BE2C (cell line): ENCODE data around the gene GPATCH2.
A peak's percentile ranks its signal among the peaks of the same experiment; 100 is the strongest.

Experiments used
- DNase-seq: peaks from one replicate; pipeline ENCODE4 v3.0.0-alpha.2; 2020
- H3K27me3 ChIP-seq: fragments of 250-450 bp; sonication (Bioruptor Pico); 2 replicates; pipeline ENCODE4 v1.5.1; 2020; ENCODE audit warnings: mild to moderate bottlenecking
- H3K36me3 ChIP-seq: fragments of 250-450 bp; sonication (Bioruptor Pico); 2 replicates; pipeline ENCODE4 v1.5.1; 2020; ENCODE audit warnings: mild to moderate bottlenecking
- H3K4me1 ChIP-seq: fragments of 250-450 bp; sonication (Bioruptor Pico); 2 replicates; pipeline ENCODE4 v1.5.1; 2020
- H3K4me3 ChIP-seq: 2 replicates; pipeline ENCODE4 v1.5.1; 2011; ENCODE audit warnings: low read depth, low read length
- H3K9me3 ChIP-seq: fragments of 250-450 bp; sonication (Bioruptor Pico); 2 replicates; pipeline ENCODE4 v1.5.1; 2020
- TF ChIP-seq, protein P1 (sequence below): IDR thresholded peaks from 2 replicates; pipeline ENCODE4 v1.5.1; 2012; ENCODE audit warnings: mild to moderate bottlenecking, low read depth, low read length

The GPATCH2 gene

DNA sequence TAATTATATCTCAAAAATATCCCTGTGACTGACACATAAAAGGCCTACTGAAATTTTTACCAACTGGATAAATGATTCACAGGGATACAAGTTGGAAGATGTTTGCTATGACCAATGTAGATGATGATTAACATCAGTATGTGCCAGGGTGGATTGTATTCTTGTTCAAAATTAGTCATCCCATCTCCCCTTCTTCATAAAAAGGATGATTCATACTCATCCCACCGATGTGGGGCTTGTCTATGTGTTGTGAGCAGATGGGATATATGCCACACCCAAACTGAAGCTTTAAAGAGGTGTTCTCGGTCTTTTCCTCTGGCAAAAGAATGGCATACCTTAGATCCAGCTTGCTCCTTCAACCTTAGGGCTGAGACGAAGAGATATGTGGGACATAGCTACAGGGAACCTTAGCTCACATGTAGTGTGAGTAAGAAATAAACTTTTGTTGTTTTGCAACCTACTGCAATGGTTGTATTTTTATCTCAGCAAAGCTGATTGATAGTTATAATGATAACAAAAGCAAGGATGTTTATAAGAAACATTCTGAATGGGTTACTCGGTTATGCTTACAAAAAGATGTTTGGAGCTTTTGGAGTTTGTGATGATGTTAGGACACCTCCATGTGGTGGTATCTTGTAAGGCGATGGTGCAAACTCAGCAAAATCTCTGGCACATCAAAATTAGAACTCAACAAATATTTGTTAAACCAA, 29.6 kb upstream of the GPATCH2 start:
- Histone ChIP-seq H3K36me3 (no peaks in the 10 kb centered on the region), H3K27me3 (no peaks in the 10 kb centered on the region), H3K9me3 (no peaks in the 10 kb centered on the region), H3K4me1 (no peaks in the 10 kb centered on the region), H3K4me3 (no peak overlapping the region)
- DNase-seq, result no peak
- TF ChIP-seq, protein P1, sequence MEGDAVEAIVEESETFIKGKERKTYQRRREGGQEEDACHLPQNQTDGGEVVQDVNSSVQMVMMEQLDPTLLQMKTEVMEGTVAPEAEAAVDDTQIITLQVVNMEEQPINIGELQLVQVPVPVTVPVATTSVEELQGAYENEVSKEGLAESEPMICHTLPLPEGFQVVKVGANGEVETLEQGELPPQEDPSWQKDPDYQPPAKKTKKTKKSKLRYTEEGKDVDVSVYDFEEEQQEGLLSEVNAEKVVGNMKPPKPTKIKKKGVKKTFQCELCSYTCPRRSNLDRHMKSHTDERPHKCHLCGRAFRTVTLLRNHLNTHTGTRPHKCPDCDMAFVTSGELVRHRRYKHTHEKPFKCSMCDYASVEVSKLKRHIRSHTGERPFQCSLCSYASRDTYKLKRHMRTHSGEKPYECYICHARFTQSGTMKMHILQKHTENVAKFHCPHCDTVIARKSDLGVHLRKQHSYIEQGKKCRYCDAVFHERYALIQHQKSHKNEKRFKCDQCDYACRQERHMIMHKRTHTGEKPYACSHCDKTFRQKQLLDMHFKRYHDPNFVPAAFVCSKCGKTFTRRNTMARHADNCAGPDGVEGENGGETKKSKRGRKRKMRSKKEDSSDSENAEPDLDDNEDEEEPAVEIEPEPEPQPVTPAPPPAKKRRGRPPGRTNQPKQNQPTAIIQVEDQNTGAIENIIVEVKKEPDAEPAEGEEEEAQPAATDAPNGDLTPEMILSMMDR, result peak; percentile 73

DNA sequence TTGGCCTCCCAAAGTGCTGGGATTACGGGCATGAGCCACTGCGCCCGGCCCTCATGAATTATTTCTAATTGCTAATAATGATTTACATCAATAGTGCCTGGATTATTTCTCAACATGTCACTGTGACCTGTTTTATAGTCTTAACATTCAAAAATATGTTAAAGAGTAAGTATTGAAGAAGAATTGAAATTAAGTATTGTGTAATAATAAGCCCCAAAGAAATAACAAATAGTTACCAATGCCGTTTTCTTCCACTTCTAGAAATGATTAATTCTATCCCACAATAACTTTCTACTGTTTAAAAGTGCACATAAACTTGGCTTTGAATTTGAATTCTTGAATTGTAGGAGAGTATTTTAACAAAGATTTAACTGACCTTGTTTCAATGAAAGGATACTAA, 19.8 kb upstream of the GPATCH2 start:
- Histone ChIP-seq H3K36me3 (no peaks in the 10 kb centered on the region), H3K4me1 (no peaks in the 10 kb centered on the region), H3K4me3 (no peak overlapping the region), H3K27me3 (no peaks in the 10 kb centered on the region), H3K9me3 (no peaks in the 10 kb centered on the region)
- TF ChIP-seq, protein P1, result no peak
- DNase-seq, result no peak

DNA sequence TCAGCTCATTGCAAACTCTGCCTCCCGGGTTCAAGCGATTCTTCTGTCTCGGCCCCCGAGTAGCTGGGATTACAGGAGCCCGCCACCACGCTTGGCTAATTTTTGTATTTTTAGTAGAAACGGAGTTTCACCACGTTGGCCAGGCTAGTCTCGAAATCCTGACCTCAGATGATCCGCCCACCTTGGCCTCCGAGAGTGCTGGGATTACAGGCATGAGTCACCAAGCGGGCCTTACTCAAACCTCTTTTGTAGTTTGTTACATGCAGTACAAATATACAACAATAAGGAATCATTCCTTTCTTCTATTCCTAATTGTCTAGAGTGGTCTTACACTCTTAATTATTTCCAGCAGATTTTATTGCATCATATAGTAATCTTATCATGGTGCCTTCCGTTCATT, 16.9 kb upstream of the GPATCH2 start:
- DNase-seq, result no peak
- Histone ChIP-seq H3K36me3 (no peaks in the 10 kb centered on the region), H3K27me3 (no peaks in the 10 kb centered on the region), H3K9me3 (no peaks in the 10 kb centered on the region), H3K4me1 (no peaks in the 10 kb centered on the region), H3K4me3 (no peak overlapping the region)
- TF ChIP-seq, protein P1, result no peak

DNA sequence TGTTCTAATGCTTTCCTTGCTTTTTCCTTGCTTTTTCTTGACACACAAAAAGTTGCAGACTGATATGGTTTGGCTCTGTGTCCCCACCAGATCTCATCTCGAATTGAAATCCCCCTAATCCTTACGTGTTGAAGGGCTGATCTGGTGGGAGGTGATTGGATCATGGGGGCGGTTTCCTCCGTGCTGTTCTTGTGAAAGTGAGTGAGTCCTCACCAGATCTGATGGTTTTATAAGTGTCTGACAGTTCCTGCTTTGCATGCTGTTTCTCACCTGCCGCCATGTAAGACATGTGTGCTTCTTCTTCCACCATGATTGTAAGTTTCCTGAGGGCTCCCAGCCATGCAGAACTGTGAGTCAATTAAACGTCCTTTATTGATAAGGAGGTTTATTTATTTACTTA, 11.6 kb upstream of the GPATCH2 start:
- Histone ChIP-seq H3K27me3 (no peaks in the 10 kb centered on the region), H3K9me3 (no peaks in the 10 kb centered on the region), H3K4me1 (no peaks in the 10 kb centered on the region), H3K36me3 (no peaks in the 10 kb centered on the region), H3K4me3 (no peak overlapping the region)
- TF ChIP-seq, protein P1, result no peak
- no peak for DNase-seq

DNA sequence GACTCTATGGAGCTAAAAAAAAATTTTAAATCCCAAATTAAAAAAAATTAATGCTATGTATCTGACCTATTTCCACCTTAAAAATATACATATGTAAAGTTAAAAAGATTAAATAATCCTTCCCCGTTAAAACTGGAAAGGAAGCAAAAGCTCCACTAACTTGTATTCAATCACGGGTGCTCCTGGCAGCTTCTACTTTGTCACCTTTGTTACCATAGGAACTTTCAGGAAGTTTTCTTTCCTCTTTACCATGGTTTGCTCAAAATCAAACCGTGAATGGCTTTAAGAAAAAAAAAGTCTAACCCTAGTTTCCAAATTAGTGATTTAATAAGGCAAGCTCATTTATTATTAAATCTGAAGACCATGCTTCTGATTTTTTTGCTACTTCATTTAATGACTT, 3.5 kb downstream of the GPATCH2 start:
- TF ChIP-seq, protein P1, result no peak
- Histone ChIP-seq H3K27me3 (no peaks in the 10 kb centered on the region), H3K36me3 (no peaks in the 10 kb centered on the region), H3K4me1 (no peaks in the 10 kb centered on the region), H3K9me3 (no peaks in the 10 kb centered on the region), H3K4me3 (no peak overlapping the region)
- no peak for DNase-seq

DNA sequence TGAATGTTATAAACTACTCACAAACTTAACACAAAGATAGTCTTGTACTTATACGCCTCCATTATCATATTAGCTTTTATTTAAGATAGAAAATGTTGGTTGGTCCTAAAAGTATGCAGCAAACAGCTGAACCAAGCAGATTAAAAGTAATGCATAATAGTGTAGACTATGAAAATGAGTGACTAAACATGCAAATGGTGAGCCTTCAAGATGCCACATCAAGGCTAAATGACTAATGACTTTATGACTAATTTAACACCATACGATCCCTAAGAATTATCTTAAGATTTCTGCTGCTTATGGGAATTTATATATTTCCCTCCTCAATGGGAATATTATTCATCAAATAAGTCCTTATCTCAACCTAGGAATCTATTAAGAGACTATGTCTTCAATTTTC, 4.6 kb downstream of the GPATCH2 start:
- TF ChIP-seq, protein P1, result no peak
- H3K4me1 ChIP-seq, result no peaks in the 10 kb centered on the region
- no peak overlapping the region for H3K4me3 ChIP-seq
- H3K36me3 ChIP-seq, result no peaks in the 10 kb centered on the region
- no peaks in the 10 kb centered on the region for H3K9me3 ChIP-seq
- no peaks in the 10 kb centered on the region for H3K27me3 ChIP-seq
- no peak for DNase-seq
